ENCODE measurements around the gene GABRR2.

- TF ChIP-seq CTCF (IDR thresholded peaks at IDR 0.05; ENCODE audit: low read depth, low read length, missing input control) = no peak
- TF ChIP-seq NR2F2 (IDR thresholded peaks at IDR 0.05) = no peak
These were observed 102.6 kb downstream of the GABRR2 start for GRCh38 chr6:89212472-89212871.
